GM18499 (cell line): ENCODE data around the gene DOC2A.

Experiments
- ATAC-seq: cut with Tn5 transposase; IDR thresholded peaks from one replicate; pipeline ENCODE4 v1.9.1; 2021; ENCODE audit warnings: moderate number of reproducible peaks; ENCODE audit not compliant: insufficient read depth, unreplicated experiment

DOC2A gene

DNA sequence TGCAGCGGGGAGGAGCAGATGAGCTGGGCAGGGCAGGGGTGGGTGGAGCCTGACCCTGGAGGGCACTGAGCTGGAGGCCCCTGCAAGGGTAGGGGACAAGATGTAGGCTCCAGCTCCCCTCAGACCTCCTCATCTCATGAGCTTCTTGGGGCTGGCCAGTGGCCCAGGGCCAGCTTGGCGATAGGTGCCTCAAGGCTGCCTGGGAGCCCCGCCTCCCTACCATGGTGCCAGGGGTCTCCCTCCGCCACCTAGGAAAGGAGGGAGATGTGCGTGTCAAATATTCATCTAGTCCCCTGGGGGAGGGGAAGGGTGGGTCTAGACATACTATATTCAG is 19.3 kb downstream of the DOC2A start:
- no peak for ATAC-seq

DNA sequence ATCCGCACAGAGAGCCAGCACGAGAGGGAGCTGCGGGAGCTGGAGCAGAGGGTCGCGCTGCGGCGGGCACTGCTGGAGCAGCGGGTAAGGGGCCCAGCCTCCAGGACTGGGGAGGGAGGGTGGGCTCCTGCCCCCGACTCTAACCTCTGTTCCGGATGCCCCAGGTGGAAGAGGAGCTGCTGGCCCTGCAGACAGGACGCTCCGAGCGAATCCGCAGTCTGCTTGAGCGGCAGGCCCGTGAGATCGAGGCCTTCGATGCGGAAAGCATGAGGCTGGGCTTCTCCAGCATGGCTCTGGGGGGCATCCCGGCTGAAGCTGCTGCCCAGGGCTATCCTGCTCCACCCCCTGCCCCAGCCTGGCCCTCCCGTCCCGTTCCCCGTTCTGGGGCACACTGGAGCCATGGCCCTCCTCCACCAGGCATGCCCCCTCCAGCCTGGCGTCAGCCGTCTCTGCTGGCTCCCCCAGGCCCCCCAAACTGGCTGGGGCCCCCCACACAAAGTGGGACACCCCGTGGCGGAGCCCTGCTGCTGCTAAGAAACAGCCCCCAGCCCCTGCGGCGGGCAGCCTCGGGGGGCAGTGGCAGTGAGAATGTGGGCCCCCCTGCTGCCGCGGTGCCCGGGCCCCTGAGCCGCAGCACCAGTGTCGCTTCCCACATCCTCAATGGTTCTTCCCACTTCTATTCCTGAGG is 19.8 kb downstream of the DOC2A start:
- no peak for ATAC-seq

DNA sequence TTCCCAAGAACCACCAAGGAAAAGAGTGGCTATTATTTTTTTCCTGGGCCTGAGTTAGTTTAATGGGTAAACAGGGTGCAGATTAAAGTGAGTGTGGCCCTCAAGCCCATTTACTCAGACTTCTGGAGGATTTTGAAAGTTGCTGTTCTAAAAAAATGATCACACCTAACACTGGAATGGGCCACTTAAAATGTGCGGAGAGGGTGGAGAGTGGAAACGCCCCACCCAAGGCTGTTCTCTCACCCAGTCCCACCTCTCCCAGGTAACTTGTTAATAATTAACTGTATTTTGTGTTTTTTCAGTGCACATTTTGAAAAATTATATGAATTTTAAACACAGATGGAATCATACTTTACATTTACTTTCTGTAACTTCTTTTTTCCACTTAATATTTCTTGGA is 20.8 kb downstream of the DOC2A start:
- no peak for ATAC-seq

DNA sequence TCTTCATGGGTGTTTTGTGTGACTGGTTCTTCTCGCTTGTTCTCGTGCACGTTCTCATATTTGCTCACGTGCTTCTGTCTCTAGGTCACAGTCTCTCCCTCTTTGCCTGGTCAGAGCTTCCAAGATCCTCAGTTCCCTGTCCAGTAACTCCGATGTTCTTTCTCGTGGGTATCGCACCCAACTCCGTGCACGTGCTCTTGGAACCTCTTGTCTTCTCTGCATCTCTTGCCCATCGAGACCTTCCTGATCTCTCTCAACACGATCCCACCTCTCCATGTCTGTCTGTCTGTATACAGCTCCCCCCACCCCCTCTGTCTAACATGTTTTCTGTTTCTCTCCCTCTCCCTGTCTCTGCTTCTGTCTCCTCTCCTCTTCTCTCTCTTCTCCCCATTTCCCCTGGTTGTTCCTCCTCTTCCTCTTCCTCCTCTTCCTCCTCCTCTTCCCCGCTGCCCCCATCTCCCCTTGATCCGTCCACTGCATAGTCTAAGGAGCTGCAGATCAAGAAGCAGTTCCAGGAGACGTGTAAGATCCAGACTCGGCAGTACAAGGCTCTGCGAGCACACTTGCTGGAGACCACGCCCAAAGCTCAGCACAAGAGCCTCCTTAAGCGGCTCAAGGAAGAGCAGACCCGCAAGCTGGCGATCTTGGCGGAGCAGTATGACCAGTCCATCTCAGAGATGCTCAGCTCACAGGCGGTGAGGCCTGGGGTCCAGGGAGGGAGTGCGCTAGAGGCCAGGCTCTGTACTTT is 21.5 kb downstream of the DOC2A start:
- ATAC-seq = no peak

DNA sequence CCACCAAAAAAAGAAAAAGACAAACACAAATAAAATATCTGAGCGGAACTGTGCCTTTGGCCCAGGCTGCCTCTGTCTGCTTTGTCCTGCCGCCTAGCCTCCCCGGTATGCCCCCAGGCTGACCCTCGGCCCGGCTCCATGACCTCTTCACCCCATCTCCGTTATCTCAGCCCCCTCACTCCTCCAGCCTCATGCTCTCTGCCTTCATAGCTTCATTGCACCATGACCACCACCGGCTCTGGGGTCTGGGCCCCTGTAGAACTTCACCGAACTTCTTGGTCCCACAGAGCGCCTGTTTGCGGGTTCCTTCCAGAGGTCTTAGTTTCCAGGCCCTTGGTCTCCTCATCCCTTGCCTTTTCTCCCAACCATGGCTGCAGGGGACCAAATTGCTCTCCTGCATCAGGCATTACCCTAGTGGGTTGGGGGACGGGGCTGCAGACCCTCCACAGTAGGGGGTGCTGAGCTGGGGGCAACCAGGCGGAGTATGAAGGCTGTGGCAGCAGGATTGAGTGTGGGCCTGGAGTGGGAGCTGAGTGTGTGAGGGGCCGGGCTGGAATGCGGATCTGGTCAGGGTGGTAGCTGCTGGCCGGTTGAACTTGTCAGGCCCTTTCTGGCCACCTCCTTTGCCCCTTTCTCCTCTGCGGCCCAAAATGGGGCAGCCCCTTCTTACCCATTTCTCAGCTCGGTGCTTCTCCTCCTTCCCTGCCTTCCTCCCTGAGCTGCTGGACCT is 22.3 kb downstream of the DOC2A start:
- no peak for ATAC-seq

DNA sequence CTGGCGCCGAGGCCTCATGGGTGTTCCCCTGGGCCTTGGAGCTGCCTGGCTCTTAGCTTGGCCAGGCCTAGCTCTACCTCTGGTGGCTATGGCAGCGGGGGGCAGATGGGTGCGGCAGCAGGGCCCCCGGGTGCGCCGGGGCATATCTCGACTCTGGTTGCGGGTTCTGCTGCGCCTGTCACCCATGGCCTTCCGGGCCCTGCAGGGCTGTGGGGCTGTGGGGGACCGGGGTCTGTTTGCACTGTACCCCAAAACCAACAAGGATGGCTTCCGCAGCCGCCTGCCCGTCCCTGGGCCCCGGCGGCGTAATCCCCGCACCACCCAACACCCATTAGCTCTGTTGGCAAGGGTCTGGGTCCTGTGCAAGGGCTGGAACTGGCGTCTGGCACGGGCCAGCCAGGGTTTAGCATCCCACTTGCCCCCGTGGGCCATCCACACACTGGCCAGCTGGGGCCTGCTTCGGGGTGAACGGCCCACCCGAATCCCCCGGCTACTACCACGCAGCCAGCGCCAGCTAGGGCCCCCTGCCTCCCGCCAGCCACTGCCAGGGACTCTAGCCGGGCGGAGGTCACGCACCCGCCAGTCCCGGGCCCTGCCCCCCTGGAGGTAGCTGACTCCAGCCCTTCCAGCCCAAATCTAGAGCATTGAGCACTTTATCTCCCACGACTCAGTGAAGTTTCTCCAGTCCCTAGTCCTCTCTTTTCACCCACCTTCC is 23.3 kb downstream of the DOC2A start:
- ATAC-seq = no peak

DNA sequence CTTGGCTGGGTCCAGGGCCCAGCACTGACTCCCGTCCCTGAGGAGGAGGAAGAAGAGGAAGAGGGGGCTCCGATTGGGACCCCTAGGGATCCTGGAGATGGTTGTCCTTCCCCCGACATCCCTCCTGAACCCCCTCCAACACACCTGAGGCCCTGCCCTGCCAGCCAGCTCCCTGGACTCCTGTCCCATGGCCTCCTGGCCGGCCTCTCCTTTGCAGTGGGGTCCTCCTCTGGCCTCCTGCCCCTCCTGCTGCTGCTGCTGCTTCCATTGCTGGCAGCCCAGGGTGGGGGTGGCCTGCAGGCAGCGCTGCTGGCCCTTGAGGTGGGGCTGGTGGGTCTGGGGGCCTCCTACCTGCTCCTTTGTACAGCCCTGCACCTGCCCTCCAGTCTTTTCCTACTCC is 23.9 kb downstream of the DOC2A start:
- no peak for ATAC-seq

DNA sequence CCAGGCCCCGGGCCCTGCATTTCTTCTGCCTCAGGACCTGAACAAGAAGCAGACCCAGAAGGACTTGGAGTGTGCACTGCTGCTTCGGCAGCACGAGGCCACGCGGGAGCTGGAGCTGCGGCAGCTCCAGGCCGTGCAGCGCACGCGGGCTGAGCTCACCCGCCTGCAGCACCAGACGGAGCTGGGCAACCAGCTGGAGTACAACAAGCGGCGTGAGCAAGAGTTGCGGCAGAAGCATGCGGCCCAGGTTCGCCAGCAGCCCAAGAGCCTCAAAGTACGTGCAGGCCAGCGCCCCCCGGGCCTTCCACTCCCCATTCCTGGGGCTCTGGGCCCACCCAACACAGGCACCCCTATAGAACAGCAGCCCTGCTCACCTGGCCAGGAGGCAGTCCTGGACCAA is 24.6 kb downstream of the DOC2A start:
- ATAC-seq = no peak

DNA sequence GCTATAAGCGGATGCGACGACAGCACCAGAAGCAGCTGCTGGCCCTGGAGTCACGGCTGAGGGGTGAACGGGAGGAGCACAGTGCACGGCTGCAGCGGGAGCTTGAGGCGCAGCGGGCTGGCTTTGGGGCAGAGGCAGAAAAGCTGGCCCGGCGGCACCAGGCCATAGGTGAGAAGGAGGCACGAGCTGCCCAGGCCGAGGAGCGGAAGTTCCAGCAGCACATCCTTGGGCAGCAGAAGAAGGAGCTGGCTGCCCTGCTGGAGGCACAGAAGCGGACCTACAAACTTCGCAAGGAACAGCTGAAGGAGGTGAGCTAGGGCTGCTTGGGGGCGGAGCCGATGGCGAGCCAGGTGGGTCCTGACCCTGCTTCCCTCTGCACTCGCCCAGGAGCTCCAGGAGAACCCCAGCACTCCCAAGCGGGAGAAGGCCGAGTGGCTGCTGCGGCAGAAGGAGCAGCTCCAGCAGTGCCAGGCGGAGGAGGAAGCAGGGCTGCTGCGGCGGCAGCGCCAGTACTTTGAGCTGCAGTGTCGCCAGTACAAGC is 25.5 kb downstream of the DOC2A start:
- ATAC-seq = no peak

DNA sequence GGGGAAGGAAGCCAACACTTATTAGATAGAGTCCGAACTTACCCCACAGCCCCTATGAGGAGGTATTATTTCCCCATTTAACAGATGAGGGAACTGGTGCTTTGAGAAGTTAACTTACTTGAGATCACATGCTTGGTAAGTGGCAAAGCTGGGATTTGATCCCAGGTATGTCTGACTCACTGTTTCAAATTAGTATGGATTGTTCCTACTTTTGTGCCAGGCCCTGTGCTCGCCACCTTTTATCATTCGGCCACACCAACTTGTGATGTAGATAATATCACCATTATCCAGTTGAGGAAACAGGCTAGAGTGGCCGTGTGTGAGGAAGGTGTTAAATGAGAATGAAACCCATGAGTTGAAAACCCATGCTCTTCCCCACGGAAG is 26.1 kb downstream of the DOC2A start:
- no peak for ATAC-seq

DNA sequence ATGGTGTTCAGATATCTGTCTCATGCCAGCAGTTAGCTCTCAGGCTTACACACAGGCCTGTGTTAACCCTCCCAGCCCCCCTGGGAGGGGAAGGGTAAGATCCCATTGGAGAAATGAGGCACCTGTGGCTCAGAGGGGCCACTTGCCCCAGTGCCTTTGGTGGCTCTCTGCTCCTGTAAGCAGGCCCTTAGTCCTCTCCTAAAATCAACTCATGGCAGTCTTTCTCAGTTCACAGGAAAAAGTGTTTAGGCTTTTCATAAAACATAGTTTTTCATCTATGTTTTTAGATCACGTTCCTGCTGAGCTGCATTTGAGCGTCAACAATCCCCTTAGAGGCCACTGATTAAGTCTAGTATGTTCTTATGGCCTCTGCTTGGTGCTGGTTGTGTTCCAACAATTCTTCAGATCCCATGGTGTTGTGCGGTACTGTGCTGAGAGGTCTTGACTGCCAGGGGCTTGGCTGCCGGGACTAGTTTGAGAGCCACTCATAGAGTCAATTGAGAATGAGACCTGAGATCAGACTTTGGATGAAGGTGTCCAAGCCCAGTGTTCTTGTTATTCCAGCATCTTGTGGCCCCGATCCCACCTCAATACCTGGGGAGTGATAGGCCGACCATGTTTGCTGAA is 26.6 kb downstream of the DOC2A start:
- ATAC-seq = no peak

DNA sequence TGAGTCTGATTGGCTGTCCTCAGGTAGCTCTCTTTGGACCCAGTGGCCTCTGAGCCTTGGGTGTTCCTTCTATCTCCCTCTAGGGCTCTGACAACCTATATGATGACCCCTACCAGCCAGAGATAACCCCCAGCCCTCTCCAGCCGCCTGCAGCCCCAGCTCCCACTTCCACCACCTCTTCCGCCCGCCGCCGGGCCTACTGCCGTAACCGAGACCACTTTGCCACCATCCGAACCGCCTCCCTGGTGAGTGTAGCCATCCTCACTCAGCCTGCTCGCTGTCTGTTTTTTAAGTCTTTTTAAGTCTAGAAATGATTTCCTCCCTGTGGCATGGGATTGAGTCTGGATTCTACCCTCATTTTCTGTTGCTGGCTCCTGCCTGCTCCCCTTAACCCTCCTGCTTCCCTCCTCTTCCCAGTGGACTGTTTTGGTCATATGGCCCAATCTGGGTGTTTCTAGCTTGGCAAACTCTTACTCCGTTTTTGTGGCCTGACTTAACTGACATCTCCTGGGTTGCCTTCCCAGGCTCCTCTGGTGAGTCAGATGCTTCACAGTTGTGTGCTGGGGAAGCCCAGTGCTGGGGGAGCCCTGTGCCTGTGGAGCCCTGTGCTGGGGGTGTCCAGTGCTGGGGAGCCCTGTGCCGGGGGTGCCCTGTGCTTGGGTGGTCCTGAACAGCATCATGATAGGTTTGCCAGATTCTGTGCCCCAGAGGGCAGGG is 27.2 kb downstream of the DOC2A start:
- no peak for ATAC-seq

DNA sequence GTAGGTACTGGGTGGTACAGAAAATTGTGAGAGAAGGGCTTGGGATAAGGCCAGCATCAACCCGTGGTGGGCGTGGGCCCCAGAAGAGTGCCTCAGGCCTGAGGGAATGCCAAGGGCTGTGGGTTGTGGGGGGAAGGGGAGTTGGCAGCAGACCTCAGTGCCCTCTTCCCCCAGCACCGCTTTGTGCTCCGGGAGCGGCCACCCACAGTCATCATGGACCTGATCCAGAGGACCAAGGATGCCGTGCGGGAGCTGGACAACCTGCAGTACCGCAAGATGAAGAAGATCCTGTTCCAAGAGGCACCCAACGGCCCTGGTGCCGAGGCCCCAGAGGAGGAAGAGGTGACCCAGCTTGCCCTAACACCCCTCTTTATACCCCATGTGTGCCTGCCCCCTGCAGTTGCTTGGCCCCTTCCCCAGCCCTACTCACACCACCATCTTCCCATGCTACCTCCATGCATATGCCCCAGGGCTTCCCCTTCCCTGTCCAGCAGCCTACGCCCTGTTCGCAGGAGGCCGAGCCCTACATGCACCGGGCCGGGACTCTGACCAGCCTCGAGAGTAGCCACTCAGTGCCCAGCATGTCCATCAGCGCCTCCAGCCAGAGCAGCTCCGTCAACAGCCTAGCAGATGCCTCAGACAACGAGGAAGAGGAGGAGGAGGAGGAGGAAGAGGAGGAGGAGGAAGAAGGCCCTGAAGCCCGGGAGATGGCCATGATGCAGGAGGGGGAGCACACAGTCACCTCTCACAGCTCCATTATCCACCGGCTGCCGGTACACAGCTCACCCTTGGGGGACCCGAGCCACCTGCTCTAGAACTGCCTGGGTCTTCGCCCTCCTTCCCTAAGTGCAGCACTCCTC is 28.0 kb downstream of the DOC2A start:
- no peak for ATAC-seq

DNA sequence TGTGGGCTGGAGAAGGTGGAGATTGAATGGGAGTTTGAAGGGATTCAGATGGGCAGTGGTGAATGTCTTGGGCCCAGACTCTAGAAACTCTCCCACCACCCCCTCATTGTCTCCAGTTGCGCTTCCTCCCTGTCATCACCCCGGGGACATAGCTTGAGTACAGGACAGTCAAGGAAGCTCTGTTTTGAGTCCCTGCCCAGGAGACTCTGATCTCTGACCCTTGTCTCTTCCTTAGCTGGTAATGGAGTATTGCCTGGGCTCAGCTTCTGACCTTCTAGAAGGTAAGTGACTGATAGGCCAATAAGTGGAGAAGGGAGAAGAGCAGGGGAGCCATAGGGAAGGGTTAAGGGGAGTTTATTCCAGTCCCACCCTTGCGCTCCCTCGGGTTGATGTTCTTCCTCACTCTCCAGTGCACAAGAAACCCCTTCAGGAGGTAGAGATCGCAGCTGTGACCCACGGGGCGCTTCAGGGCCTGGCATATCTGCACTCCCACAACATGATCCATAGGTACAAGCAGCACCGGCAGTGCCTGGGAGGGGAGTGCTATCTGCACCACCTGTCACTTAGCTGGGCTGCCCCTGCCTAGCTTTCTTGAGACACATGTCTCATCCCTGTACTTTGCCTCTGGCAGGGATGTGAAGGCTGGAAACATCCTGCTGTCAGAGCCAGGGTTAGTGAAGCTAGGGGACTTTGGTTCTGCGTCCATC is 32.1 kb downstream of the DOC2A start:
- ATAC-seq = no peak

DNA sequence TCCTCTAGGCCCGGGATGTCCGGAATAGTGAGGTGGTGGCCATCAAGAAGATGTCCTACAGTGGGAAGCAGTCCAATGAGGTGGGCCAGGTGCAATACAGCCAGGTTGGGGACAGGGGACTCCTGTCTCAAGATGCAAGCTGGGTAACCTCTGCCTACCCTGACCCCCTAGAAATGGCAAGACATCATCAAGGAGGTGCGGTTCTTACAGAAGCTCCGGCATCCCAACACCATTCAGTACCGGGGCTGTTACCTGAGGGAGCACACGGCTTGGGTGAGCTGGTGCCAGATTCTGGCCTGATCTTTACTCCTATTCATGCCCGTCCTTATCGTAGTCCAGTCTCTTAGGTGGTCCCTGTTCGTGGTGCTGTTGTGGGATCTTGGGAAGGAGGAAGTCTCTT is 32.7 kb downstream of the DOC2A start:
- no peak for ATAC-seq

DNA sequence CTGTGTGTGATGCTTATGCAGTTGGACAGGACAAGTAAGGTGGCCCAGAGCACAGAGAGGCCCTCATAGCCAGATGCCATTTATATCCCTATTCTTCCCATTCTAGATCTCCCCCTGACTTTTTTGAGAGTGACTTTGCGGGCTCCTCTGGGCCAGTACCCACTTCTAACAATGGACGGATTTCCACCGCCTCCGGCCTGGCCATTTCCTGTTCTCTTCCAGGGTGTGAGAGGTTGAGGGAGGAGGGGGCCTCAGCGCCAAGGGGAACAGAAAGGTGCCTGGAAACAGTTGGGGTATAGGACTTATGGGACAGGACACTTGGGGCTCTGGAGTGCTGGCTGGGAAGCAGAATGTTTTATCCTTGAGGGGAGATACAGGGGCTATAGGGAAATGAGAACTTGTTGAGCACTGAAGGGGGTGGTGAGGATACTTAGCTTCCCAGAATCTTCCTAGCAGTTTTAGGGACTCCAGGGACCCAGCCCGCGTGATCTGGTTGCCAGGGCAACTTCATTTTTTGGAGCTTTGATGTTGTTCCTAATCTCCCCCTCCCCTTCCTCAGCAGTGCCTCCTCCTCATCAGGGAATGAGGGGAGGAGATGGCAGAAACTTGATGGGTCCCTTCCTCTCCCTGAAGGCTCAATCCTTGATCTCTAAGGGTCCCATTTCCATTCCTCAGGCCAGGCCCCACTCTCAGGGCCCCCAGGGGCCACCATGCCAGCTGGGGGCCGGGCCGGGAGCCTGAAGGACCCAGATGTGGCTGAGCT is 33.6 kb downstream of the DOC2A start:
- no peak for ATAC-seq

DNA sequence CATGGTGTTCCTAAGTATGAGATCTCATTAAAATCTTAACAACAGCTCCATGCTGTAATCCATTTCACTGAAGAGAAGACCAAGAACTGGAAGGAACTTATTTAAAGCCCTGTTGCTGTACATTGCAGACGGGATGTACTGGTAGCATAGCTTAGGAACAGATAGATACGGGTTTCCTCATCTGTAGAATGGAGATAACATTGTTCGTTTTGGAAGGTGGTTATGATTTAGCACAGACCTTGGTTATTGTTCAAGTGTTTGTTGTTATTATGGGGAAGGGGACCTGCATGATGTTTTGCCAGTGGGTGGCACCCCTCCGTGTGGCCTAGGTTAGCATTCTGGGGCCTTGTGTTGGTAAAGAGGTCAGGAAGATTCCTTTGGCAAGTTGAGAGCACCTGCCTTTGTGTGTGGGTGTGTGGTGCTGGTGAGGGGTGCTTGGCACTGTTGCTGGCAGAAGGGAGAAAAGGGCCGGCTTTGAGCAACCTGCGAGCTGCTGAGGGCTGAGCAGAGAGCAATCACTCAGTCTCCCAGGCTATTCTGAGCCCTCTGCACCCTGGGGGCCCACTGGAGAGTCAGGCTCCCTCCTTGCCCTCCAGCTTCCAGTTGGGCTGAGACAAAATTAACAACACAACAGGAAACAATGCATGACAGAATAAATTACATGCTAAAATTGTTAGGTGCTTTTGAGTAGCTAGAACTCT is 34.9 kb downstream of the DOC2A start:
- no peak for ATAC-seq
